Lower lobe of right lung (tissue), 2 donors: ENCODE results near the gene PGBD5. TPM values are rescaled to one million over a fixed set of nuclear protein-coding genes. Genes with fewer than 3 reads are reported as not detected.
"Not testable (repeated sequence)": the region's sequence is repeated elsewhere in the genome, so short reads cannot be mapped to it uniquely, and the experiment has no call there.

ENCODE experiments used
- ATAC-seq, 2 donors: fragments of 200-7000 bp; cut with Tn5 transposase; one replicate each; pipeline ENCODE4 v1.9.1; 2020 to 2022; ENCODE audit warnings: mild to moderate bottlenecking in 2 of 2, moderate library complexity in 2 of 2
- DNase-seq: peaks from one replicate; pipeline ENCODE4 v3.0.0-alpha.2; 2020
- H3K27ac ChIP-seq: fragments of 200-600 bp; one replicate; pipeline ENCODE4 v1.8.0; 2022
- H3K27me3 ChIP-seq: fragments of 200-600 bp; one replicate; pipeline ENCODE4 v1.8.0; 2022; ENCODE audit warnings: low read depth
- H3K36me3 ChIP-seq: fragments of 200-600 bp; one replicate; pipeline ENCODE4 v1.8.0; 2022; ENCODE audit warnings: mild to moderate bottlenecking
- H3K4me1 ChIP-seq: fragments of 200-600 bp; one replicate; pipeline ENCODE4 v1.8.0; 2022
- H3K4me3 ChIP-seq: fragments of 200-600 bp; one replicate; pipeline ENCODE4 v1.8.0; 2022; ENCODE audit warnings: mild to moderate bottlenecking
- H3K9me3 ChIP-seq: fragments of 200-600 bp; one replicate; pipeline ENCODE4 v1.8.0; 2022
- intact Hi-C: fragments of 100-400 bp; cut with DNase I; formaldehyde crosslinking; loops from one replicate; pipeline ENCODE4 v1.11.0; 2022
- total RNA-seq: library from RNA; stranded (reverse); fragmentation: NEBNext Ultra II Directional; extraction: Animal tissue kit (Norgen Biotek cat#: 25700); gene quantifications from one replicate; pipeline ENCODE4 v1.2.1, GENCODE V29; 2021
- TF ChIP-seq, protein P1 (sequence below): fragments of 200-600 bp; IDR thresholded peaks from one replicate; pipeline ENCODE4 v1.8.0; 2022; ENCODE audit warnings: antibody characterized with exemption, mild to moderate bottlenecking
- donor health status: DM: no; HTN: yes; CAD: no; lungs with severe emphysema.

PGBD5 gene
- total RNA-seq, 1 donor from 2014 or later = 2.3 TPM

DNA sequence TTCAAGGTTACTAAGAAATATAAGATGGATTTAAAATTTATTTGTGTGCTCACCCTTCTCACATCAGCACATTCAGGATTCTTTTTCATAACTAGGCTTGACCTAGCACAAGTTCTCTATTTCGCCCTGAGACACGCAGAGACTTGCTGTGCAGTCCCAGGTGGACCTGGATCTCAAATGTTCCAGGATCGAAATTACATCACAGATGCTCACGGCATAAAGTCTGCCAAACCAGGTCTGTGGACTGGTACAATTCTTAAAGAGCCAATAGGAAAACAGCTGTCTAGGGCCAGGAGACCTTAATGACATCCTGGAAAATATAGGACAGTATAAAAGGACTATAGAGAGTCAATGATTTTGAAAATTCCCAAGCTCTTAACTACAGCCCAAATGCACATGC lies 2.2 kb downstream of the PGBD5 start:
- H3K27me3 ChIP-seq = peaks cover 52% of the 10 kb centered on the region
- no peak for ATAC-seq
- intact Hi-C loops = no loop called here
- H3K27ac ChIP-seq = no peak overlapping the region
- no peak overlapping the region for H3K4me3 ChIP-seq
- H3K4me1 ChIP-seq = peaks cover 12% of the 10 kb centered on the region
- TF ChIP-seq, protein P1, sequence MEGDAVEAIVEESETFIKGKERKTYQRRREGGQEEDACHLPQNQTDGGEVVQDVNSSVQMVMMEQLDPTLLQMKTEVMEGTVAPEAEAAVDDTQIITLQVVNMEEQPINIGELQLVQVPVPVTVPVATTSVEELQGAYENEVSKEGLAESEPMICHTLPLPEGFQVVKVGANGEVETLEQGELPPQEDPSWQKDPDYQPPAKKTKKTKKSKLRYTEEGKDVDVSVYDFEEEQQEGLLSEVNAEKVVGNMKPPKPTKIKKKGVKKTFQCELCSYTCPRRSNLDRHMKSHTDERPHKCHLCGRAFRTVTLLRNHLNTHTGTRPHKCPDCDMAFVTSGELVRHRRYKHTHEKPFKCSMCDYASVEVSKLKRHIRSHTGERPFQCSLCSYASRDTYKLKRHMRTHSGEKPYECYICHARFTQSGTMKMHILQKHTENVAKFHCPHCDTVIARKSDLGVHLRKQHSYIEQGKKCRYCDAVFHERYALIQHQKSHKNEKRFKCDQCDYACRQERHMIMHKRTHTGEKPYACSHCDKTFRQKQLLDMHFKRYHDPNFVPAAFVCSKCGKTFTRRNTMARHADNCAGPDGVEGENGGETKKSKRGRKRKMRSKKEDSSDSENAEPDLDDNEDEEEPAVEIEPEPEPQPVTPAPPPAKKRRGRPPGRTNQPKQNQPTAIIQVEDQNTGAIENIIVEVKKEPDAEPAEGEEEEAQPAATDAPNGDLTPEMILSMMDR = no peak
- DNase-seq = no peak
- H3K36me3 ChIP-seq = no peaks in the 10 kb centered on the region
- no peaks in the 10 kb centered on the region for H3K9me3 ChIP-seq

DNA sequence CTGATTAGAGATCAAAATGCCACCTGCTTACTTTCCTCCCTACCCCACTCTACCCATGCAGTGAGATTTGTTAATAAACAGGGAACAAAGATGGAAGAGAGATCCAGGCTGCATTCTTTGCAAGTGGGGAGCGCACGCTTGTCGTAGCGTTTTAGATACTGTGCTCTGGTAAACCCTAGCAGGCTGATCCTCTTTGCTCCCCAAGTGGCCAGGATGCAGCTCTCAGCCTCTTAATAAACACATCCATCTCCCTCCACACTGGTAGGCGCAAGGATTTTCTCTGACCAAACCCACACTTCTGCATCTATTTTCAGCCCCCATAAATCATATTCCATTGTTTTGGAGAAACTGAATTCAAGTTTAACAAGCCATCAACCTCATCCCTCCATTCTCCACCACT lies 2.9 kb downstream of the PGBD5 start:
- Histone ChIP-seq H3K36me3 (no peaks in the 10 kb centered on the region), H3K27ac (no peak overlapping the region), H3K9me3 (no peaks in the 10 kb centered on the region), H3K4me1 (peaks cover 12% of the 10 kb centered on the region), H3K27me3 (peaks cover 51% of the 10 kb centered on the region), H3K4me3 (no peak overlapping the region)
- intact Hi-C loops = no loop called here
- DNase-seq (no peak), ATAC-seq (no peak)
- TF ChIP-seq, protein P1 = no peak

DNA sequence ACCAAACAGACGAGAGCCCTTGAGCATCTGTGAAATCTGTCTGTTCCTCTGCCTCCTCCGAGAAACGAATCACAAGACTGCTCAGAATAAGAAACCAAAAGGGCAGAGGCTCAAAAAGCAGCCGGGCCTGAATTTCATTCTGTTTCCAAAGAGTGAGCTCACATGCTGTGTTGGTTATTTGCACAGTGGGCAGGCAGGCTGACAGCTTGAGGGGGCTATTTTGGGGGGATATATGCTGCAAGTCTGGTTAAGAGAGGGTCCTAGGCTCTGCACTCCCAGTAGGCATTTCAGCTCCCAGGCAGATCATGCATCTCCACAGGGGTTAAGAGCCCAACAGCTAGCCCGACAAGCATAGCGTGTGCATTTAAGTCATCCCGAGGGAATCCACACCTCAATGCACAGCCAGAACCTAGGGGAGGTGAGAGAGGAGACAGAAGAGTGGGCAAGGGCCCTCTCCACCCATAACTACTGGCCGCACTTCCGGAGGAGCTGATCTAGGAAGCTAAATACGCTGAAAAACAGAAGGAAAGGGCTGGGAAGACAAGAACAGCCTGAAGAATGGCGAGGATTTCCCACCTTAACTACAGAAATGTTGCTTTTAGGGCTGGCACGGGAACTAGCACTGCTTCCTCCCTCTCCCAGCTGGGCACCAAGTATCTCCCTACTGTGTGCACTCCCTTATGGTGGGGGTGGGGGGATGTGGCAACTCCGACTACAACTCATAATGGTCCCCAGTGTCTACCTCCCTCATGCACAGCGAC lies 3.7 kb downstream of the PGBD5 start:
- DNase-seq = no peak
- no peak for ATAC-seq
- TF ChIP-seq, protein P1 = no peak
- Histone ChIP-seq H3K36me3 (no peaks in the 10 kb centered on the region), H3K4me1 (peaks cover 12% of the 10 kb centered on the region), H3K27me3 (peaks cover 42% of the 10 kb centered on the region), H3K27ac (no peak overlapping the region), H3K9me3 (no peaks in the 10 kb centered on the region), H3K4me3 (no peak overlapping the region)
- intact Hi-C loops = no loop called here

DNA sequence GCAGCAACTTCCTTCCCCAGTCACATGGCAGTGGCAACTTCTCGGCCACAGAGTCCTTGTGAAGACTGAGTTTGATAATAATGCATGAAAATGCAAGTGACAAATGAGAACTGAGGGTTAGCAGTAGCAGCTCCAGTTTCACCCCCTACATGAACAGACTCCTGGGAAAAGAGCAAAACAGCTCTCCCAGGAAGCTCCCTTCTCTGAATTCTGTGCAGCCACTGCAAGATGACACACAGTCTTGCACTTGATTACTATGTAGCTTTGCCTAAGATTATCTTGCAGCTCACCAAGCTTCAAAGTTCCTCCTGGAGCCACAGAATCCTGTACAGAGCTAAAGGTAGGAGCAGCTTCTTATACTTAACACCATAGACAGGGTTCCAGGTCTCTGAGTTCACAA lies 4.7 kb downstream of the PGBD5 start:
- no peak overlapping the region for H3K4me3 ChIP-seq
- DNase-seq (no peak), ATAC-seq (no peak)
- intact Hi-C loops = no loop called here
- peaks cover 12% of the 10 kb centered on the region for H3K4me1 ChIP-seq
- H3K9me3 ChIP-seq = no peaks in the 10 kb centered on the region
- TF ChIP-seq, protein P1 = no peak
- peaks cover 33% of the 10 kb centered on the region for H3K27me3 ChIP-seq
- no peak overlapping the region for H3K27ac ChIP-seq
- H3K36me3 ChIP-seq = no peaks in the 10 kb centered on the region

DNA sequence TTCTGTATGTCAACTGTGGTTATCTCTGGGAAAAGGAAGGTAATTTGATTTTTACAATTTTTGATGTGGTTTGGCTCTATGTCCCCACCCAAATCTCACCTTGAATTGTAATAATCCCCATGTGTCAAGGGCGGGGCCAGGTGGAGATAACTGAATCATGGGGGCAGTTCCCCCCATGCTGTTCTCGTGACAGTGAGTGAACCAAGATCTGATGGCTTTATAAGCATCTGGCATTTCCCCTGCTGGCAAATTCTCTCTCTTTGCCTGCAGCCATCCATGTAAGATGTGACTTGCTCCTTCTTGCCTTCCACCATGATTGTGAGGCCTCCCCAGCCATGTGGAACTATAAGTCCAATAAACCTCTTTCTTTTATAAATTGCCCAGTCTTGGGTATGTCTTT lies 5.8 kb downstream of the PGBD5 start:
- intact Hi-C loops, ATAC-seq, H3K9me3 ChIP-seq: not testable (repeated sequence)

DNA sequence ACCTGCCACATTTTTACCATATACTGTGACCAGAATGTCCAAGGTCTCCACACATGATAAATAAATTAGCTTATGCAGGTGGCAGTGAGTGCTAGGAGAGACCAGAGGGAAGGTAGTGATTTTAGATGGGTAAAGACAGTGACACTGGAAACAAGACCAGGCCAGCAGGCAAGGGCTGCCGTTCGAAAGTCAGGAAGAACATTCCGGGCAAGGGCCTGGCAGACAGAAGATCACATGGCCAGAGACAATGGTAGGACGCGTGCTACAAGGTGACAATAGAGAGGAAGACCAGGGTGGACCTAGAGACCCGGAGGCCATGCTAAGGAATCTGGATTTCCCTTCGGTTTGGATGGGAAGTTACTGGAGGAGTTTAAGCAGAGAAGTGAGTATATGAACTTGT lies 9.7 kb downstream of the PGBD5 start:
- Histone ChIP-seq H3K27ac (no peak overlapping the region), H3K27me3 (peaks cover 3% of the 10 kb centered on the region), H3K9me3 (no peaks in the 10 kb centered on the region), H3K4me3 (no peak overlapping the region), H3K4me1 (no peaks in the 10 kb centered on the region), H3K36me3 (no peaks in the 10 kb centered on the region)
- DNase-seq (no peak), ATAC-seq (no peak)
- intact Hi-C loops = no loop called here
- TF ChIP-seq, protein P1 = no peak

More for the DNA sequence above, 5.8 kb downstream of the PGBD5 start:
- H3K27ac ChIP-seq, DNase-seq, H3K36me3 ChIP-seq, H3K4me3 ChIP-seq: not testable (repeated sequence)
- H3K27me3 ChIP-seq = peaks cover 28% of the 10 kb centered on the region
- peaks cover 11% of the 10 kb centered on the region for H3K4me1 ChIP-seq
